ENCODE data around the gene RNF125. TPM values are rescaled to one million over a fixed set of nuclear protein-coding genes. Genes with fewer than 3 reads are reported as not detected.

The RNF125 gene
- total RNA-seq, 1 donor from 2014 or later = 1.6 TPM

Other genes with a start within 250 kb of the RNF125 start
- gene TRAPPC8, start 75.7 kb upstream of the RNF125 start, total RNA-seq = 21.3 and 29.9 TPM in 2 replicates
- gene RNF138, start 73.0 kb downstream of the RNF125 start, total RNA-seq = 19.3 and 35.9 TPM in 2 replicates
- not detected in 2 replicates for gene MEP1B, start 171.2 kb downstream of the RNF125 start, total RNA-seq

Measured in glomerular endothelial cell (primary cell).